ENCODE measurements around the gene ALOX15B.
"Not testable (repeated sequence)": the region's sequence is repeated elsewhere in the genome, so short reads cannot be mapped to it uniquely, and the experiment has no call there.

Gene ALOX15B

GRCh38 chr17:8064561-8065019 is 25.7 kb downstream of the ALOX15B start:
- DNase-seq = no peak

DNA sequence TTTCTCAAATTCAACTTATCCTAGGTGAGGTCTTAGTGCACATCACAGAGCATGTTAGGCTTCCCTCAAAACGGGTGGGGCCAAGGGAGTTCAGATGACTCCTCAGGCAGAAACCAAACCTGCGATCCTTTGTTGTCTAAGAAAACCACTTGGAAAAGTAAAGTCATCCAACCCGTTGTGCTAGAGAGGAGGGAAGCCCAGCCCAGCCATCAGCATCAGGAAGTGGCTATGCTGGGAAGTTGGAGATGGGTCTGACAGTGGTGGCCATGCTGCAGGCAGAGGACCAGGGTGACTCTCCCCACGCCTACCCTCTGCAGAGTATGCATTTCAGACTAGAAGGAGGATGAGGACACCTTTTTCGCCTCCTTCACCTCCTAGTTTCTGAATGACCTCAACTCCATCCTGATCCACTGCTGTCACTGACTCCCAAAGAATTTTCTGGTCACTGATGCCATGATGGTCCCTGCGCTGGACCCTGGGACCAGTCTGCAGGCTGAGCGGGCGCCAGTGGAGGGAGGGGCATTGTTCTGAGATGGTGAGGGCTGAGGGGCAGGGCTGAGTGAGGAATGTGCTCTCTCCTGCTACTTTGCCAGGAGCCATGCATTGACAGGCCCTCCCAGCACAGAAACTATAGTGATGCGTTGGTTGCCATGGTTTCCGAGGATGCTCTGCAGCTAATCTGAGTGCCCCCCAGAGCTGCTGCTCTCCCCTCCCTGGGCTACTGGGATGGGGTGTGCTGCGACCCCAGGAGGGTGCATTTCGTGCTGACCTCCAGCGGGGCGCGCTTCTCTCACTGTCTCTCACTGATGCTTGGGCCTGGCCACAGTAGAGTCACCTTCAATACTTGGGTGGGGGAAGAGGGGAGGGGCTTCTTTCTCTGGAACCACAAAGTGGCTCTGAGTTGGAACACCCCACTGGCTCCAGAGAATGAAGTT is 28.2 kb downstream of the ALOX15B start:
- DNase-seq = no peak

DNA sequence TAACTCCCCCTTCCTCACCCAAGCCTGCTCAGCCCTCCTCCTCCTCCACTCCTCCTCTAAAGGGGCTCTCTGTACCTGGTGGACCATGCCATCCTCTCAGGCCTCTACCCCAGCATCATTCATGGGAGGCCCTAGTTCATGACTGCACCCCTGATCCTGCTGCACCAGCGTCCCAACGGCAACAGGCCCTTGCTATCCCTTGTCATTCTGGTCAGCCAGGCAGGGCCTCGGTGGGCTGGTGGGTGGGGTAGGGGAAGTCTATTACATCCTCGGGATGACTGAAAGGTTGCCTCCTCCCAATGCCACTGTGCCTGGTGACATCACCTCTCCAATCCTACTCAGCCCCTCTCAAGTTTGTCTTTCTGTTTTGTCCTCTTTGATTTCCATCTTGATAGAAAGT is 28.9 kb downstream of the ALOX15B start:
- DNase-seq = no peak

GRCh38 chr17:8068736-8069586 is 30.1 kb downstream of the ALOX15B start:
- DNase-seq = no peak

DNA sequence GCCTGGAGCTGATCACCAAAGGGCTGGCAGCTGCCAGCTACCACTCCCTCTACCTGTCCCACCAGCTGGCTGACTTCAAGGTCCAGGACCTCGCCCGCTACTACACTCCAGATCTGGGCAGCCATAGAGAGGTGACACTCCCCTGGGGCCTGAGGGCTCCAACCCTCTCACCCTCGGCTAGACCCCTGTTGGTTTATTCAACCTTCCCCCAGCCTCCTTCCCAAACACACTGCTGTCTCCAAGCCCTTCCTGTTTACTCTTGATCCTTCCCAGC is 30.7 kb downstream of the ALOX15B start:
- no peak for DNase-seq

DNA sequence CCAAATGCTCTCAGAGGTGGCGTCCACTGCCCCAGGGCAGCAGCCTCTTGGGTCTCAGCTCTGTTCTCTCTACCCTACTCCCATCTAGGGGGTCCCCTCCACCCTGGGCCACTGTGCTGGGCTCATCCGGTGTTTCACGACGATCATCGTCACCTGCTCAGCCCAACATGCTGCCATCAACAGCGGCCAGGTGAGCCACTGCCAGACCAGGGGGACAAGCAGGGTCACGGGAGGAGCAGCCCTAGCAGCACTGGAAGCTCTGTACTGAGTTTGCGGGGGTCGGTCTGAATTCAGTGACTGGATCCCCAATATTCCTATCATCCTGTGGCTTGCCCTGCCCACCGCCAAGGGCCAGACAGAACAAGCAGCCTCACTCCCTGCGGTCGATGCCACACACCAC is 32.6 kb downstream of the ALOX15B start:
- no peak for DNase-seq

DNA sequence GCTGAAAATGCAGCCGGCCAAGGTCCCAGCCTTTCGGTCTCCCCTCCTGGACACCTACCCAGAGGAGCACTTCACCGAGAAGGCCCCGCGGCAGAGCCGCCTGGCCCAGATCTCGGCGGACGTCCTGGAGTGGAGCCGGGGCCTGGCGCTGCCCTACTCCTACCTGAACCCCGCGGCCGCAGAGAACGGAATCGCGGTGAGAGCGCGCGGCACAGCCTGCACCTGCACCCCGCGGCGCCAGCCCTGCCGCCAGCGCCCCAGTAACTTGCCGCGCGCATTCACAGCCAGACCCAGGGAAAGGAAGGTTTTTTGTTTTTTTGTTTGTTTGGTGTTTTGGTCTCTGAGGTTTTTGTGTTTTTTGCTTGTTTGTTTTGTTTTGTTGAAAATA is 33.5 kb downstream of the ALOX15B start:
- no peak for DNase-seq

DNA sequence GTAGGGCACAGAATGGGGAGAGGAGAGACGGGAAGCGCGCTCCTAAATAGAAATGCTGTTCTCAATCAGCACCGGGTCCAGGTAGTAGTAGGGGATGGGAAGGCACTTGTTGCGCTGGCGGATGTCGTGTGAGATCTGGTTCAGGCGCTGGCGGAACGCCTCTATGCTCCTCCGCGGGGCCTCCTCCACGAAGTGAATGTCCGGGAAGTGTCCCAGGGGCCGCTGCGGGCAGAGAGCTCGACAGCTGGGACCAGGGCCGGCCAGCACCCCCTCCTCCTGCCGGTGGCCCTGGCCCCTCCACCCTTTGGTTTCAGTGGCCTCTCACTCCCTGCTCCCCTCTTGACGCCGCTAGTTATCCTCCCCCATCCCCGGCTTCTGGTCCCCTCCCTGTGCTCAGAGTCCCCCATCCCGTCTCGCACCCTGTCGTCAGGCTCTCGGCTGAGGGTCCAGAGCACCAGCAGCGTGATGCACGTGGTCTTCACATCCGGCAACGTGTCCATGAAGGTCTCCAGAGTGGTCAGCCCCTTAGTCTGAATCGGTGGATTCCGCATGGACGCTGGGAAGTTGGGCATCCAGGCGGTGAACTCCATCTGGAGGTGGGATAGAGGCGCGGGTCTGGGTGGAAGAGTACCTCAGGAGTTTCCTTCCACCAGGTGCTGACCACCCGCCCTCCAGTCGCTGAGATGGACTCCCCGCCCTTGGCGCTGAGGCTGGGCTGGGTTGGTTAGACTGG is 34.0 kb downstream of the ALOX15B start:
- DNase-seq = peak; percentile 28

DNA sequence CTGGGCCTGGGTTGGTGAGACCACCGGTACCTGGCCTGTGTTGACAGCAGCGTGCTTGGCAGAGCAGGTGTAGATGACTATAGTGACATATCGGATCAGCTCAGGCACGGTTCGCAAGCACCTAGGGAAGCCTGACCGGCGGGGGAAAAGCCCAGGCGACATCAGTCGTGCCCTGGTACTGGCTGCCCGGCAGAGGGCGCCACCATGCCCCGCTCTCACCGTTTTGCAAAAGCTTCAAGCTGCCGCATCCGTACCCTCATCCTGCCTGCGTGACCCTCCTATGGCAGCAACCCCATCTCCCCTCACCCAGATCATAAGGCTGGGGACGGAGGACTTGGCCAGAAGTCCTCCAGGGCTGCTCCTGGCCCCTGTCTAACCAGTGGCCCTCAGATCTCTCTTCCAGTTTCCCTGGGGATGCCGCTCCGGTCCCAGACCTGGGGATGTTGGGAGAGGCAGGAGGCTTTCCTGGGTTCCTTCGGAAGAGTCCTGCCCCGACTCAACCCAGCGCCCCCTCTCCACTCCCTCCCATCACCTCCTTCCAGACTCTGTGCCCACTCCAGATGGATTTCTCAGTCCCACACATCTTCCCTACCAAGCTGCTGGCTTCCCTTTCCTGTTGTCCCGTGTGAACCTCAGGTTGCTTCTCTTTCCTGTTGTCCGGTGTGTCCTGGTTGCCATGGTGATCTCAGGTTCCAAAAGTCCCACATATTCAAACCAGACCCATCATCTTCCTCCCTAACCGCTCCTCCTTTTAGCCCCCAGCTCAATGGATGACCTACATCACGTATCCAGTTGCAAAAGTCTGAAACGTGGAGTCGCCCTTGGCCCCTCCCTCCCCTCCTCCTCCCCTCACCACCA is 35.0 kb downstream of the ALOX15B start:
- DNase-seq = peak; percentile 77

DNA sequence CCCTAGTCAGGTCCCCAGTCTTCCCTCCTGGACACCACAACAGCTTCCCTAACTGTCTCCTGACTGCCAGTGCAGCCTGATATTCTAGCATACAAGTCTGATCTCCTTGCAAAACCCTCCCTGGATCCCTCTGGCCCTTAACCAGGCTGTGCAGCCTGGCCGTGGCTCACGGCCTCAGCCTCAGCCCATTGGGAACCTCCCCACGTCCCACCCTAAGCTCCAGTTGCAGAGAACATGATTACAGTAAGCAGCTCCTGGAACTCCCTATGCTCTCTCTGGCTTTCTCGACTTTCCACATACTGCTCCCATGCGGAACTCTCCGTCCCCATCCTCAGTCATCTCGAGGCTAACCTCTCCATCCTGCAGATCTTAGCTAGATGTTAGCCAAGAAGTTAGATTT is 35.7 kb downstream of the ALOX15B start:
- DNase-seq = no peak

DNA sequence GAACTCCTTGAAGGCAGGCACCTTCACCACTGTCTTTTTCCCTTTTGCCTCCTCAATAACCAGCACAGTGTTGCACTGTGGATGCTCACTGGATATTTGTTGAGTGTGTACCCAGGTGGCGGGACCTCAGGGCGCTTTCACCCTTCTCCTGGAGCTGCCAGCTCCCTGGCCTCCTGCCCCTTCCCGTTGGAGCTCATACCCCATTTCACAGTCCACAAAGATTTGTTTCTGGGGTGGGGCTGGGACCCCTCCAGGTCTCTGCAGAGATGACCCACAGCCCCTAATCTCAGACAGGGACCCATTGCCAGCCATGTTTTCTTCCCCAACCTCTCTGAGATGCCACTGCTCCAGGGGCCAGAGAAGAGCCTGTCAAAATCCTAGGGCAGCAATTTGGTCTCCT is 36.2 kb downstream of the ALOX15B start:
- DNase-seq = no peak

DNA sequence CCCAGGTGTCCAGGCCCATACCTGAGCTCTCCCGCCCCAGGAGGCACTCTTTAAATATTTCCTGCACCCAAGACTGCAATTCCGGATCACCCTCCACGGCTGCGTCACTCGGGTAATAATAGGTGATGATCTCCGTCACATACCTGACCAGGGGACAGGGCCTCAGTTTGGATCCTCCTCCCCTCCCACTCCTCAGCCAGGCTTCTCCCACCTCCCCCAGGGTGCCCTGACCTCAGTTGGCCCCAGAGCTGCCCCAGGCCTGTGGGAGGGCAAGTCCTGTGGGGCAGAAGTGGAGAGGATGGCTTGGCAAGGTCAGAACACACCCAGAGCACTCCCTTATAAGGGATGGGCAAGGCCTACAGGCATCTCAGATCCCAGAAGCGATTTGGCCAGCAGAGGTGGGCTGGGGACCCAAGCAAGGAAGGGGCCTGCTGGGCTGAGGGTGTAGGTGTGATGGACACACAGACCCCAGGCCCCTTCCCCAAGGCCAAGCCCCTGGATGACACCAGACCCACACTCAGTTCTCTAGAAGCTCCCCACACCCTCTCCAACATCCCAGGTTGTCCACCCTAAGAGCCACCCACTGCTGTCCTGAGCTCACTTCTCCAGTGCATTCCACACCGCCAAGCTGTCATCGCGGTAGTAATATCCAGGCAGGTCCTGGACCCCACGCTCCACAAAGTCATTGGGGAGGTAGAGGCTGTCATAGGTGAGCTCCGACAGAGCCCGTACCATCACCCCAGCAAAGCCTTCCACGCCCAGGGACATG is 36.9 kb downstream of the ALOX15B start:
- DNase-seq = no peak

GRCh38 chr17:8076502-8077266 is 37.8 kb downstream of the ALOX15B start:
- DNase-seq = no peak

DNA sequence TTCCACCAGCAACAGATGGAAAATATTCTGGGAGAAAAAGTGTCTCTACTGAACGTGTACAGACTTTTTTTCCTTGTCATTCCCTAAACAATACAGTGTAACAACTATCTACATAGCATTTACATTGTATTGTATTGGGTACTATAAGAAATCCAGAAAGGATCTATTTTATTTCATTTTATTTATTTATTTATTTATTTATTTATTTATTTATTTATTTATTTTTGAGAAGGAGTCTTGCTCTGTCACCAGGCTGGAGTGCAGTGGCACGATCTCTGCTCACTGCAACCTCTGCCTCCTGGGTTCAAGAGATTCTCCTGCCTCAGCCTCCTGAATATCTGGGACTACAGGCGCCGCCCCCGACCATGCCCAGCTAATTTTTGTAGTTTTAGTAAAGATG is 39.1 kb downstream of the ALOX15B start:
- DNase-seq = not testable (repeated sequence)

GRCh38 chr17:8079291-8080207 is 40.7 kb downstream of the ALOX15B start:
- DNase-seq = peak; percentile 72

- DNase-seq = no peak
These were observed 41.4 kb downstream of the ALOX15B start for GRCh38 chr17:8080208-8080798.

DNA sequence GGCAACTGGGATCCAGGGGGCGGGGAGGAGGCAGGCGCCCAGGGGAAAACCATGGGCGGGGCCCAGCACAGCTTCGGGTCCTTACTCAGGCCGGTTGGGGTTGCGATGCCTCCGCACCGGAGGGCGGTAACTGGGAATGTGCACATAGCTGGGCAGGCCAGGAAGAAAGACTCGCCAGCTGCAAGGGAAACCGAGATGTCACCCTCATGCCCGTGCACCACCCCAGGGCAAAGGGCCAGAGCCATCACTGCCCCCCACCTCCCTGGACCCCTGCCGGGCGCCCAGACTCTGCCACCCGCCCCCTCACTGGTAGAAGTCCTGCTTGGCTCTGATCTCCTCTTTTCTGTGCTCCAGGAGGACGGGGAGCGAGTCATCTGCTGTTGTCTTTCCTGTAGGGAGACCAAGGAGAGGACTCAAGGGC is 42.0 kb downstream of the ALOX15B start:
- DNase-seq = no peak

DNA sequence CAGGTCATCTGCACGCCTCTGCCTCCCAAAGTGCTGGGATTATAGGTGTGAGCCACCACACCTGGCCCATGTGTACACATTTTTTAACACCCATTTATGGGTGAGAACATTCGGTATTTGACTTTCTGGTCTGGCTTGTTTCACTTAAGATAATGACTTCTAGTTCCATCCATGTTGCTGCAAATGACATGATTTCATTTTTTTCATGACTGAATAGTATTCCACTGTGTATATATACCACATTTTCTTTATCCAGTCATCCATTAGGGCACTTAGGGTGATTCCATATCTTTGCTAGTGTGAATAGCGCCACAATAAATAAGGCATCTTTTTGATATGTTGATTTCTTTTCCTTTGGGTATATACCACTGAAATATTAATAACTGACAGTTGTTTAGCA is 43.0 kb downstream of the ALOX15B start:
- no peak for DNase-seq

GRCh38 chr17:8082292-8082691 is 43.4 kb downstream of the ALOX15B start:
- DNase-seq = no peak
